Islet precursor cell (in vitro differentiated cells): ENCODE measurements around the gene SLC22A14.
"Not testable (repeated sequence)": the region's sequence is repeated elsewhere in the genome, so short reads cannot be mapped to it uniquely, and the experiment has no call there.

ENCODE experiments used
- DNase-seq: peaks from one replicate; pipeline ENCODE4 v3.0.0-alpha.2; 2018

SLC22A14 gene

GRCh38 chr3:38314764-38315487 is 32.8 kb downstream of the SLC22A14 start:
- no peak for DNase-seq

GRCh38 chr3:38315488-38316230 is 33.6 kb downstream of the SLC22A14 start:
- DNase-seq, result no peak

GRCh38 chr3:38316356-38317191 is 34.5 kb downstream of the SLC22A14 start:
- no peak for DNase-seq

GRCh38 chr3:38317192-38317759 is 35.2 kb downstream of the SLC22A14 start:
- DNase-seq, result no peak

GRCh38 chr3:38318766-38319671 is 36.9 kb downstream of the SLC22A14 start:
- DNase-seq, result peak; percentile 50

GRCh38 chr3:38320638-38321037 is 38.5 kb downstream of the SLC22A14 start:
- DNase-seq, result not testable (repeated sequence)

GRCh38 chr3:38323060-38323459 is 41.0 kb downstream of the SLC22A14 start:
- DNase-seq, result no peak

GRCh38 chr3:38325256-38325655 is 43.2 kb downstream of the SLC22A14 start:
- peak; percentile 29 for DNase-seq

- peak; percentile 54 for DNase-seq
Observed at GRCh38 chr3:38327335-38328009, 45.4 kb downstream of the SLC22A14 start.

GRCh38 chr3:38331257-38332022 is 49.3 kb downstream of the SLC22A14 start:
- no peak for DNase-seq

- no peak for DNase-seq
Observed at GRCh38 chr3:38332201-38332600, 50.1 kb downstream of the SLC22A14 start.

GRCh38 chr3:38334142-38335055 is 52.3 kb downstream of the SLC22A14 start:
- no peak for DNase-seq

GRCh38 chr3:38335263-38335662 is 53.2 kb downstream of the SLC22A14 start:
- no peak for DNase-seq

- no peak for DNase-seq
Observed at GRCh38 chr3:38337703-38338102, 55.6 kb downstream of the SLC22A14 start.

- no peak for DNase-seq
Observed at GRCh38 chr3:38343797-38344594, 61.9 kb downstream of the SLC22A14 start.

GRCh38 chr3:38345879-38346586 is 63.9 kb downstream of the SLC22A14 start:
- DNase-seq, result no peak

GRCh38 chr3:38346587-38347410 is 64.7 kb downstream of the SLC22A14 start, which contains the start of gene XYLB:
XYLB (plus strand) TSS chr3:38346785; CDS start chr3:38346869, 84 bp downstream.
- peak; percentile 89 for DNase-seq
